RWPE2 (cell line): Measurements from ENCODE around the gene BTBD9.

Experiments
- ATAC-seq: fragments of 200-7000 bp; cut with Tn5 transposase; 3 replicates; pipeline ENCODE4 v1.9.1; 2021; ENCODE audit warnings: low read depth
- DNase-seq: peaks from one replicate; pipeline ENCODE4 v3.0.0-alpha.2; 2020; ENCODE audit warnings: low spot score
- H3K27ac ChIP-seq: fragments of 450-650 bp; 2 replicates; pipeline ENCODE4 v1.5.1; 2017; ENCODE audit warnings: mild to moderate bottlenecking; ENCODE audit not compliant: poor library complexity, severe bottlenecking
- H3K27me3 ChIP-seq: fragments of 250-450 bp; sonication (Bioruptor Pico); 2 replicates; pipeline ENCODE4 v1.5.1; 2021; ENCODE audit warnings: mild to moderate bottlenecking, moderate library complexity; ENCODE audit not compliant: insufficient read depth, poor library complexity, severe bottlenecking
- H3K36me3 ChIP-seq: fragments of 250-450 bp; sonication (Bioruptor Pico); 2 replicates; pipeline ENCODE4 v1.5.1; 2020; ENCODE audit warnings: low read depth, mild to moderate bottlenecking, moderate library complexity
- H3K4me1 ChIP-seq: fragments of 250-450 bp; sonication (Bioruptor Pico); 2 replicates; pipeline ENCODE4 v1.5.1; 2021; ENCODE audit warnings: mild to moderate bottlenecking, moderate library complexity; ENCODE audit not compliant: insufficient read depth, poor library complexity, severe bottlenecking
- H3K4me3 ChIP-seq: fragments of 250-450 bp; sonication (Bioruptor Pico); 2 replicates; pipeline ENCODE4 v1.5.1; 2021; ENCODE audit warnings: mild to moderate bottlenecking, moderate library complexity; ENCODE audit not compliant: severe bottlenecking
- H3K9me3 ChIP-seq: fragments of 250-450 bp; sonication (Bioruptor Pico); 2 replicates; pipeline ENCODE4 v1.5.1; 2021; ENCODE audit warnings: mild to moderate bottlenecking, moderate library complexity; ENCODE audit not compliant: severe bottlenecking
- TF ChIP-seq, protein P1 (sequence below): fragments of 450-650 bp; IDR thresholded peaks from one replicate; pipeline ENCODE4 v1.5.1; 2017; ENCODE audit warnings: mild to moderate bottlenecking, moderate library complexity; ENCODE audit not compliant: poor library complexity, severe bottlenecking

BTBD9 gene

DNA sequence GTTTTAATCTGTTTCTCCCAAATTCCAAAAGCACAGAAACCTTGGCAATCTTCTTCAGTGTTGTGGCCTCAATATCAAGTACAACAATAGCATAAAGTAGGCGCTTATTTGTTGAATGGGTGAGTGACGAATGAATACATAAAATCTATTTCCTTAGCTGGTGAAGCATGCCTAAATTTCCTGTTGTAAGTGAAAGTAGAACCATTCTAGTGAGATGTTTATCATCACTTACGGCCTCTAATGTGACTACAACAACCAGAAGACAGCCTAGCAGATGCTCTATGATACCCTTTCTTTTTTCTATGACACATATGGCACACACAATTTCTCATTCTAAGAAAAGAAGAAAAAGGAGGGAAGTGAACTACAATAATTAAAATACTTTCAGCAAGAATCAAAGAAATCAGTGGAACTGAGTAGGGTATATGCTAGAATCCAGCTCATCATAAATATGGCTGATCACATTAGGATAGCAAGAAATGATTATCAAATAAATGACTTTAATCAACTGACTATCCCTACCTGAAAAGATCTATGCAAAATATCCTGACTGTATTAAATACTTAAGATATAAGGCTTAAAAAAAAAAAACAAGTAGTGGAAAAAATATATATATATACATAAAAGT lies 67.4 kb downstream of the BTBD9 start:
- TF ChIP-seq, protein P1, sequence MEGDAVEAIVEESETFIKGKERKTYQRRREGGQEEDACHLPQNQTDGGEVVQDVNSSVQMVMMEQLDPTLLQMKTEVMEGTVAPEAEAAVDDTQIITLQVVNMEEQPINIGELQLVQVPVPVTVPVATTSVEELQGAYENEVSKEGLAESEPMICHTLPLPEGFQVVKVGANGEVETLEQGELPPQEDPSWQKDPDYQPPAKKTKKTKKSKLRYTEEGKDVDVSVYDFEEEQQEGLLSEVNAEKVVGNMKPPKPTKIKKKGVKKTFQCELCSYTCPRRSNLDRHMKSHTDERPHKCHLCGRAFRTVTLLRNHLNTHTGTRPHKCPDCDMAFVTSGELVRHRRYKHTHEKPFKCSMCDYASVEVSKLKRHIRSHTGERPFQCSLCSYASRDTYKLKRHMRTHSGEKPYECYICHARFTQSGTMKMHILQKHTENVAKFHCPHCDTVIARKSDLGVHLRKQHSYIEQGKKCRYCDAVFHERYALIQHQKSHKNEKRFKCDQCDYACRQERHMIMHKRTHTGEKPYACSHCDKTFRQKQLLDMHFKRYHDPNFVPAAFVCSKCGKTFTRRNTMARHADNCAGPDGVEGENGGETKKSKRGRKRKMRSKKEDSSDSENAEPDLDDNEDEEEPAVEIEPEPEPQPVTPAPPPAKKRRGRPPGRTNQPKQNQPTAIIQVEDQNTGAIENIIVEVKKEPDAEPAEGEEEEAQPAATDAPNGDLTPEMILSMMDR, result no peak
- H3K27me3 ChIP-seq, result no peaks in the 10 kb centered on the region
- H3K4me3 ChIP-seq, result no peak overlapping the region
- ATAC-seq (no peak), DNase-seq (no peak)
- no peak overlapping the region for H3K27ac ChIP-seq
- no peaks in the 10 kb centered on the region for H3K36me3 ChIP-seq
- H3K4me1 ChIP-seq, result no peaks in the 10 kb centered on the region
- H3K9me3 ChIP-seq, result no peaks in the 10 kb centered on the region

DNA sequence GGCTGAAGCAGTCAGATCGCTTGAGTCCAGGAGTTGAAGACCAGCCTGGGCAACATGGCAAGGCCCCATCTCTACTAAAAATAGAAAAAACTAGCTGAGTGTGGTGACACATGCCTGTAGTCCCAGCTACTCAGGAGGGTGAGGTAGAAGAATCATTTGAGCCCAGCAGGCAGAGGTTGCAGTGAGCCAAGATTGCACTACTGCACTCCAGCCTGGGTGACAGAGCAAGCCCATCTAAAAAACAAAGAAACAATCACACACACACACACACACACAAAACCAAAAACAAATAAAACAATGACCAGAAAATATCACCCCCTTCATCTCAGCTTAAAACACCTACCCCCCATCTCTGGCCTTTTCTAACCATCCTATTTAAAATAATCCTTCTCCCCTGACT lies 68.0 kb downstream of the BTBD9 start:
- no peaks in the 10 kb centered on the region for H3K36me3 ChIP-seq
- no peaks in the 10 kb centered on the region for H3K9me3 ChIP-seq
- DNase-seq (no peak), ATAC-seq (no peak)
- TF ChIP-seq, protein P1, result no peak
- H3K4me3 ChIP-seq, result no peak overlapping the region
- no peaks in the 10 kb centered on the region for H3K4me1 ChIP-seq
- H3K27me3 ChIP-seq, result no peaks in the 10 kb centered on the region
- H3K27ac ChIP-seq, result no peak overlapping the region

DNA sequence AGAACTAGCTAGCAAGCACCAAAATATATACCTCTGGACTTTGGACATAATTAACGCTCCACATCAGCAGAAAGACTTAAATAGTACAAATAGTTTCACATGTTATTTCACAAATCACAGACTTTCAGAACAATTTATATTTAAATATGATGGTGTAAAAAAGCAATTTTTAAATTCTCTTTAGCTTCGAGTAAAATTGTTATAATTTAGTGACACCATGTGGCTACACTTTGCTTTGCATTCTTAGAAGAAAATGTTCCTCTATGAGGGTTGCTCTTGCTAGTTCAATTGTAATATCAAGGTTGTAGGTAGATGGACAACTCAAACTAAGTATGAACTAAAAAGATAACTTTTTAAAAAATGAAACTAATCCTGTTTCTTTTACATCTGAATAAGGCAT lies 69.0 kb downstream of the BTBD9 start:
- H3K9me3 ChIP-seq, result no peaks in the 10 kb centered on the region
- no peaks in the 10 kb centered on the region for H3K27me3 ChIP-seq
- H3K4me3 ChIP-seq, result no peak overlapping the region
- ATAC-seq (no peak), DNase-seq (no peak)
- H3K36me3 ChIP-seq, result no peaks in the 10 kb centered on the region
- TF ChIP-seq, protein P1, result peak; percentile 56
- no peaks in the 10 kb centered on the region for H3K4me1 ChIP-seq
- H3K27ac ChIP-seq, result no peak overlapping the region

DNA sequence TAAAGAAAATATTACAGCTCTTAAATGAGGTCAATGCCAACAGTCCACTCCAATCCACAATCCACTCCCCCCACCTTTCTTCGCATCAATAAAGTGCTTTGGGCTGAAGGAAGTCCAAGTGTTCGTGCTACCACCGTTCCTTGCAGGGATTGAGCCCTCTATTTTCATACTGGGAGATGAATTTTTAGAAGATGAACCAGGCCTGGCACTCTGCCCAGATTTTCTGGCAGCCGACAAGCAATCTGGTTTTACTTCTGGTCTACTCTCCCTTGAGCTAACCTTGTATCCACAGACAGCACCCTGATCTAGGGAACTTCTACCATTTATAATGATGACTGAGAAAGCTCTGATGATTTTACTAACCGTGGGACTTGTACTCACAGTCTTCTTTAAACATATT lies 72.3 kb downstream of the BTBD9 start:
- Histone ChIP-seq H3K4me1 (no peaks in the 10 kb centered on the region), H3K27me3 (no peaks in the 10 kb centered on the region), H3K27ac (no peak overlapping the region), H3K4me3 (no peak overlapping the region), H3K36me3 (no peaks in the 10 kb centered on the region), H3K9me3 (no peaks in the 10 kb centered on the region)
- ATAC-seq (peak; percentile 35; the same call in 1 of the 3 replicates), DNase-seq (peak; percentile 63)
- TF ChIP-seq, protein P1, result no peak

DNA sequence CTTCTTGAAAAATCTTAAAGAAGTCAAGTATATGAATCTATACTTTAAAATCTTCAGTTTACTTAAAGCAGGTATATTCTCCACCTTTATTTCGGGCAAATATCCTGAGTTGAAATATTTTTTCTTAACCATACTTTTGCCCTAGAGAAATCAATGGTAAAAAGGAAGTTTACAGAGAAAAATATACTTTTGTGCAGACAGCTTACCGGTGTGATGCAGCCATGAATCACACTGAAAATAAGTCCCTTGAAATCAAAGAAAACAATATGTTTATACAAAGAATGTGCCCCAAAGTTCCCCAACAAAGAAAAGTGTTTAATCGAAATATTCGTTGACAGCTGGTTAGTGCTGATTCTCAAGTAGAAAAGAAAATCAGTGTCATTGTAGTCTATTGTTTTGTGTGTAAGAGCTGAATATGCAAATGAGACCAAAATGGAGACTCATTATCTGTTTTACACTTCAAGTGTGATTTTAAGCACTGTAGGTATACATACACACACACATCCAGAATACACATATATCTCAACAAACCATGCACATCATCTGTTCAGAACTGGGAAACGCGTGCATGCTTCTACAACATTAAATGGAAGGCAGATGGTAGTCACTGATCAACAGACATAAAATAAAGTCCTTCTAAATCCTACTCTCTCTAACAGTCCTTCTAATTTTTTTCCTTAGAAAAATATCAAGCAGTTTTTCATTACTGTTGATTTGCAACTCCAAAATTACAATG lies 73.3 kb downstream of the BTBD9 start:
- no peaks in the 10 kb centered on the region for H3K9me3 ChIP-seq

More for the DNA sequence above, 73.3 kb downstream of the BTBD9 start:
- no peak for DNase-seq
- no peaks in the 10 kb centered on the region for H3K36me3 ChIP-seq
- no peaks in the 10 kb centered on the region for H3K4me1 ChIP-seq
- H3K27ac ChIP-seq, result no peak overlapping the region
- no peak overlapping the region for H3K4me3 ChIP-seq
- no peak for ATAC-seq
- H3K27me3 ChIP-seq, result no peaks in the 10 kb centered on the region
- TF ChIP-seq, protein P1, result no peak
